Measurements from ENCODE around the gene ILDR1.
"Not testable (repeated sequence)": the region's sequence is repeated elsewhere in the genome, so short reads cannot be mapped to it uniquely, and the experiment has no call there.

ILDR1 gene

GRCh38 chr3:122021811-122022401 lies at the start of gene ILDR1:
TSS of gene ILDR1 (minus strand) at chr3:122022247. CDS start at chr3:122022077, 170 bp downstream.
- DNase-seq (ENCODE audit: low read depth in 1 of 2, low spot score in 1 of 2): no peak

- DNase-seq (ENCODE audit: low read depth in 1 of 2, low spot score in 1 of 2): no peak
These were observed 45.7 kb upstream of the ILDR1 start for GRCh38 chr3:122067588-122068240.

- no peak for DNase-seq (ENCODE audit: low read depth in 1 of 2, low spot score in 1 of 2)
These were observed 45.1 kb upstream of the ILDR1 start for GRCh38 chr3:122067214-122067550.

- DNase-seq (ENCODE audit: low read depth in 1 of 2, low spot score in 1 of 2): no peak
These were observed 44.5 kb upstream of the ILDR1 start for GRCh38 chr3:122066331-122067213.

GRCh38 chr3:122064326-122064725 lies 42.3 kb upstream of the ILDR1 start:
- no peak for DNase-seq (ENCODE audit: low read depth in 1 of 2, low spot score in 1 of 2)

- no peak for DNase-seq (ENCODE audit: low read depth in 1 of 2, low spot score in 1 of 2)
These were observed 41.9 kb upstream of the ILDR1 start for GRCh38 chr3:122063908-122064307.

- no peak for DNase-seq (ENCODE audit: low read depth in 1 of 2, low spot score in 1 of 2)
These were observed 38.1 kb upstream of the ILDR1 start for GRCh38 chr3:122060040-122060698.

GRCh38 chr3:122058294-122058693 lies 36.2 kb upstream of the ILDR1 start:
- DNase-seq (ENCODE audit: low read depth in 1 of 2, low spot score in 1 of 2): no peak

- no peak for DNase-seq (ENCODE audit: low read depth in 1 of 2, low spot score in 1 of 2)
These were observed 35.6 kb upstream of the ILDR1 start for GRCh38 chr3:122057671-122058070.

- no peak for DNase-seq (ENCODE audit: low read depth in 1 of 2, low spot score in 1 of 2)
These were observed 33.2 kb upstream of the ILDR1 start, which contains the start of gene CD86 for GRCh38 chr3:122055215-122055614. TSS of gene CD86 (plus strand) at chr3:122055362. CDS start at chr3:122055490, 128 bp downstream.

- no peak for DNase-seq (ENCODE audit: low read depth in 1 of 2, low spot score in 1 of 2)
These were observed 30.9 kb upstream of the ILDR1 start for GRCh38 chr3:122052968-122053367.

- not testable (repeated sequence) for DNase-seq (ENCODE audit: low read depth in 1 of 2, low spot score in 1 of 2)
These were observed 25.7 kb upstream of the ILDR1 start for GRCh38 chr3:122047773-122048172.

- not testable (repeated sequence) for DNase-seq (ENCODE audit: low read depth in 1 of 2, low spot score in 1 of 2)
These were observed 25.2 kb upstream of the ILDR1 start for GRCh38 chr3:122047296-122047695.

GRCh38 chr3:122033023-122033422 lies 11.0 kb upstream of the ILDR1 start:
- DNase-seq (ENCODE audit: low read depth in 1 of 2, low spot score in 1 of 2): no peak

GRCh38 chr3:122032531-122032930 lies 10.5 kb upstream of the ILDR1 start:
- no peak for DNase-seq (ENCODE audit: low read depth in 1 of 2, low spot score in 1 of 2)

- no peak for DNase-seq (ENCODE audit: low read depth in 1 of 2, low spot score in 1 of 2)
These were observed 9.0 kb upstream of the ILDR1 start for GRCh38 chr3:122031123-122031468.

GRCh38 chr3:122030381-122031122 lies 8.5 kb upstream of the ILDR1 start:
- DNase-seq (ENCODE audit: low read depth in 1 of 2, low spot score in 1 of 2): no peak

- DNase-seq (ENCODE audit: low read depth in 1 of 2, low spot score in 1 of 2): no peak
These were observed 3.2 kb upstream of the ILDR1 start for GRCh38 chr3:122025296-122025695.

- no peak for DNase-seq (ENCODE audit: low read depth in 1 of 2, low spot score in 1 of 2)
These were observed 2.8 kb upstream of the ILDR1 start for GRCh38 chr3:122024800-122025199.

GRCh38 chr3:122023335-122023910 lies 1.4 kb upstream of the ILDR1 start:
- DNase-seq (ENCODE audit: low read depth in 1 of 2, low spot score in 1 of 2): no peak

GRCh38 chr3:122021037-122021436 lies 1.0 kb downstream of the ILDR1 start:
- no peak for DNase-seq (ENCODE audit: low read depth in 1 of 2, low spot score in 1 of 2)
